WERI-Rb-1 (cell line): ENCODE measurements around the gene PRAC2.

Experiments
- DNase-seq: peaks from one replicate; pipeline ENCODE4 v3.0.0-alpha.2; 2020
- H3K27ac ChIP-seq: fragments of 250-450 bp; sonication (Bioruptor Pico); 2 replicates; pipeline ENCODE4 v1.5.1; 2020; ENCODE audit warnings: mild to moderate bottlenecking, moderate library complexity
- H3K27me3 ChIP-seq: fragments of 250-450 bp; sonication (Bioruptor Pico); 2 replicates; pipeline ENCODE4 v1.5.1; 2021; ENCODE audit warnings: mild to moderate bottlenecking, low read depth, moderate library complexity; ENCODE audit not compliant: insufficient read depth, severe bottlenecking
- H3K36me3 ChIP-seq: fragments of 250-450 bp; sonication (Bioruptor Pico); 2 replicates; pipeline ENCODE4 v1.5.1; 2020; ENCODE audit warnings: mild to moderate bottlenecking, moderate library complexity
- H3K4me3 ChIP-seq: 2 replicates; pipeline ENCODE4 v1.5.1; 2011; ENCODE audit warnings: low read depth, mild to moderate bottlenecking, control low read depth, low read length
- H3K9me3 ChIP-seq: fragments of 250-450 bp; sonication (Bioruptor Pico); 2 replicates; pipeline ENCODE4 v1.5.1; 2021; ENCODE audit warnings: mild to moderate bottlenecking, moderate library complexity; ENCODE audit not compliant: severe bottlenecking
- CTCF ChIP-seq: IDR thresholded peaks from 2 replicates; pipeline ENCODE4 v1.5.1; 2011; ENCODE audit warnings: low read depth, mild to moderate bottlenecking, control low read depth, inconsistent platforms, low read length

PRAC2 gene

GRCh38 chr17:48746916-48747444 is 24.0 kb downstream of the PRAC2 start:
- no peak for DNase-seq
- Histone ChIP-seq H3K9me3 (peaks cover 20% of the 10 kb centered on the region), H3K36me3 (no peaks in the 10 kb centered on the region), H3K4me3 (no peak overlapping the region), H3K27ac (no peak overlapping the region), H3K27me3 (peaks cover 99% of the 10 kb centered on the region)
- TF ChIP-seq CTCF, result no peak

GRCh38 chr17:48747445-48748363 is 24.7 kb downstream of the PRAC2 start:
- no peak for DNase-seq
- no peaks in the 10 kb centered on the region for H3K36me3 ChIP-seq
- H3K27ac ChIP-seq, result no peak overlapping the region
- H3K9me3 ChIP-seq, result peaks cover 20% of the 10 kb centered on the region
- H3K4me3 ChIP-seq, result no peak overlapping the region
- no peak for TF ChIP-seq CTCF
- peaks cover 99% of the 10 kb centered on the region for H3K27me3 ChIP-seq

- H3K9me3 ChIP-seq, result peaks cover 20% of the 10 kb centered on the region
- no peak overlapping the region for H3K27ac ChIP-seq
- peaks cover 99% of the 10 kb centered on the region for H3K27me3 ChIP-seq
- H3K36me3 ChIP-seq, result no peaks in the 10 kb centered on the region
- no peak overlapping the region for H3K4me3 ChIP-seq
- DNase-seq, result no peak
- TF ChIP-seq CTCF, result no peak
Measured at GRCh38 chr17:48748718-48749566, 26.0 kb downstream of the PRAC2 start.

- H3K27me3 ChIP-seq, result peaks cover 100% of the 10 kb centered on the region
- no peaks in the 10 kb centered on the region for H3K36me3 ChIP-seq
- no peak overlapping the region for H3K27ac ChIP-seq
- peaks cover 20% of the 10 kb centered on the region for H3K9me3 ChIP-seq
- no peak for TF ChIP-seq CTCF
- no peak for DNase-seq
- no peak overlapping the region for H3K4me3 ChIP-seq
Measured at GRCh38 chr17:48749621-48750553, 26.9 kb downstream of the PRAC2 start.

GRCh38 chr17:48751172-48751571 is 28.2 kb downstream of the PRAC2 start:
- H3K27me3 ChIP-seq, result peaks cover 100% of the 10 kb centered on the region
- no peak overlapping the region for H3K4me3 ChIP-seq
- peaks cover 20% of the 10 kb centered on the region for H3K9me3 ChIP-seq
- TF ChIP-seq CTCF, result no peak
- no peaks in the 10 kb centered on the region for H3K36me3 ChIP-seq
- DNase-seq, result peak; percentile 27
- H3K27ac ChIP-seq, result no peak overlapping the region
